ENCODE results near the gene COG7.

DNA sequence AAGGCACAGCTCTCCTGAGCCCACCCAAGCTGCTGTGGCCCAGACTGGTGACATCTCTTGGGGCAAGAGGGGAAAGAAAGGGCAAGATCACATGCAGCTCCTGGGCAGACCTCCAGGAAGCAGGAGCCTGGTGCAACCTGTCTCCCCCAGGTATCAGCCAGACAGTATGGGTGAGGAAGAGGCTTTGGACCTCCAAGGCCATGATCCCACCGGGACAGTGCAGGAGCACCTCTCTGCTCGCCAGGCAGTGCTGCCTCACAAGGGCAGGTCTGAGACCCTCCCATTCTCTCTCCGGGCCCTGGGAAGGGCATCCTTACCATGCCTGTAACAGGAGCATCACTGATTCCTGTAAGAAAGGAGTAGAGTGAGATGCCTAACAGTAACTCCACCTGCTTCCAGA, 25.6 kb upstream of the COG7 start:
- TF ChIP-seq CTCF (optimal IDR thresholded peaks at IDR 0.05 in 1 of 3, IDR thresholded peaks at IDR 0.05 in 1 of 3, conservative IDR thresholded peaks at IDR 0.05 in 1 of 3; ENCODE audit: extremely low read depth in 1 of 3, insufficient read depth in 2 of 3, low read length in 3 of 3) (no peak), EZH2 (IDR thresholded peaks at IDR 0.05; ENCODE audit: low read length) (no peak)

Data from keratinocyte (primary cell).